Heart right ventricle (tissue), 16 donors: Measurements from ENCODE around the gene TRMT112. TPM values are rescaled to one million over a fixed set of nuclear protein-coding genes. Genes with fewer than 3 reads are reported as not detected.

Source experiments
- ATAC-seq, 8 donors: fragments of 200-7000 bp; cut with Tn5 transposase; one replicate each; pipeline ENCODE4 v1.9.1; 2020; ENCODE audit warnings: mild to moderate bottlenecking in 8 of 8, moderate library complexity in 8 of 8, moderate number of reproducible peaks in 1 of 8
- DNase-seq, 2 donors: peaks; one replicate each; pipeline ENCODE4 v3.0.0-alpha.2; 2020
- H3K27ac ChIP-seq, 10 donors: fragments of 200-600 bp; sonication (generic) in 2 of 10; one replicate each; pipeline versions ENCODE4 v1.5.0 to v1.8.0; 2020 to 2022; ENCODE audit warnings: mild to moderate bottlenecking in 3 of 10
- H3K27me3 ChIP-seq, 7 donors: fragments of 200-600 bp; one replicate each; pipeline ENCODE4 v1.8.0; 2021 to 2022; ENCODE audit warnings: mild to moderate bottlenecking in 2 of 7
- H3K36me3 ChIP-seq, 9 donors: fragments of 200-600 bp; sonication (generic) in 1 of 9; one replicate each; pipeline versions ENCODE4 v1.5.0 to v1.8.0; 2020 to 2022; ENCODE audit warnings: mild to moderate bottlenecking in 2 of 9
- H3K4me1 ChIP-seq, 9 donors: fragments of 200-600 bp; sonication (generic) in 1 of 9; one replicate each; pipeline versions ENCODE4 v1.5.0 to v1.8.0; 2020 to 2022; ENCODE audit warnings: mild to moderate bottlenecking in 4 of 9
- H3K4me3 ChIP-seq, 10 donors: fragments of 200-600 bp; sonication (generic) in 2 of 10; one replicate each; pipeline versions ENCODE4 v1.5.0 to v1.8.0; 2020 to 2022; ENCODE audit warnings: mild to moderate bottlenecking in 7 of 10, moderate library complexity in 2 of 10
- H3K9me3 ChIP-seq, 11 donors: fragments of 200-600 bp in 10 of 11; sonication (generic) in 2 of 11; one replicate each; pipeline versions ENCODE4 v1.5.0 to v1.8.0; 2013 to 2022; ENCODE audit warnings: mild to moderate bottlenecking in 2 of 11, control low read depth in 1 of 11, moderate library complexity in 1 of 11
- WGBS, 2 donors: extraction: QIAGEN DNeasy Blood & Tissue Kit; methylation state at CpG; one replicate each; pipeline ENCODE4 v1.1.7; 2013; ENCODE audit warnings: inconsistent platforms in 1 of 2; 5-methylcytosine and 5-hydroxymethylcytosine counted together
- intact Hi-C, 10 donors: fragments of 100-400 bp; cut with DNase I; formaldehyde crosslinking; loops; one replicate each; pipeline versions ENCODE4 v1.11.1 to v1.14.2; 2022
- polyA plus RNA-seq, 2 donors: library from polyadenylated mRNA; stranded (reverse); fragments of 200-250 nt; gene quantifications; one replicate each; pipeline ENCODE4 v1.2.3, GENCODE V29; 2013
- total RNA-seq, 10 donors: library from RNA; stranded (reverse); fragmentation: NEBNext Ultra II Directional in 3 of 10; extraction: Animal tissue kit (Norgen Biotek cat#: 25700) in 3 of 10; gene quantifications; one replicate each; pipeline versions ENCODE4 v1.2.1 to v1.2.4, GENCODE V29; 2021 to 2023
- TF ChIP-seq, protein P1 (sequence below), 9 donors: fragments of 200-600 bp; sonication (generic) in 2 of 9; IDR thresholded peaks; one replicate each; pipeline versions ENCODE4 v1.5.0 to v1.8.0; 2021 to 2022; ENCODE audit warnings: antibody characterized with exemption in 9 of 9, mild to moderate bottlenecking in 5 of 9, moderate library complexity in 1 of 9
- donor health status: Arrhythmogenic right ventricular cardiomyopathy.
- donor health status: ischemic (EF 13 %, LVEDD 7.1; RV severe dilation, severe dysfunction).
- donor health status: healthy with polysubstance abuse.
- donor health status: DM: no; HTN: yes; CAD: no.
- donor health status: DM: no; HTN: no; CAD: no.
- donor health status: ischemic (EF 25% LVEDD 6.9; RV normal size, moderate dysfunction).
- donor health status: ischemic (EF 25% LVEDD 5.7; RV mildly dilated, moderate dysfunction).
- donor health status: healthy.
- donor health status: DM: yes; HTN: yes; CAD: no.
- donor health status: Ischemic cardiomyopathy.
- donor health status: ischemic (EF 35%, LVEDD 5.7; RV mildly dilated, moderate dysfunction).
- donor health status: nonischemic (EF 11% LVEDD 7.7; RV severe dilation, severe dysfunction).
- donor health status: DM: yes; HTN: yes; CAD: no.
- donor health status: PGD.
- donor health status: ischemic (EF 29% LVEDD 5.4; RV normal size, mild dysfunction).
- donor health status: nonischemic (EF 23%, LVEDD 6.1; RV moderate dilation, normal function).

Gene TRMT112
- total and polyA plus RNA-seq, 12 donors, result 68.7 to 208 (median 92.2) TPM

GRCh38 chr11:64349025-64349387, 31.6 kb upstream of the TRMT112 start:
- TF ChIP-seq, protein P1, sequence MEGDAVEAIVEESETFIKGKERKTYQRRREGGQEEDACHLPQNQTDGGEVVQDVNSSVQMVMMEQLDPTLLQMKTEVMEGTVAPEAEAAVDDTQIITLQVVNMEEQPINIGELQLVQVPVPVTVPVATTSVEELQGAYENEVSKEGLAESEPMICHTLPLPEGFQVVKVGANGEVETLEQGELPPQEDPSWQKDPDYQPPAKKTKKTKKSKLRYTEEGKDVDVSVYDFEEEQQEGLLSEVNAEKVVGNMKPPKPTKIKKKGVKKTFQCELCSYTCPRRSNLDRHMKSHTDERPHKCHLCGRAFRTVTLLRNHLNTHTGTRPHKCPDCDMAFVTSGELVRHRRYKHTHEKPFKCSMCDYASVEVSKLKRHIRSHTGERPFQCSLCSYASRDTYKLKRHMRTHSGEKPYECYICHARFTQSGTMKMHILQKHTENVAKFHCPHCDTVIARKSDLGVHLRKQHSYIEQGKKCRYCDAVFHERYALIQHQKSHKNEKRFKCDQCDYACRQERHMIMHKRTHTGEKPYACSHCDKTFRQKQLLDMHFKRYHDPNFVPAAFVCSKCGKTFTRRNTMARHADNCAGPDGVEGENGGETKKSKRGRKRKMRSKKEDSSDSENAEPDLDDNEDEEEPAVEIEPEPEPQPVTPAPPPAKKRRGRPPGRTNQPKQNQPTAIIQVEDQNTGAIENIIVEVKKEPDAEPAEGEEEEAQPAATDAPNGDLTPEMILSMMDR (IDR thresholded peaks at IDR 0.05), result no peak
- no peak for ATAC-seq
- no peak overlapping the region for H3K27ac ChIP-seq
- no peak for DNase-seq
- intact Hi-C loops, result no loop called here
- peaks cover 0 to 37% (median 0%) of the 10 kb centered on the region in 9 donors for H3K36me3 ChIP-seq
- no peak overlapping the region for H3K4me3 ChIP-seq
- no peaks in the 10 kb centered on the region for H3K27me3 ChIP-seq
- 91 to 93% methylated on average over 7 of the region's 7 CpGs for WGBS, 2 donors
- peaks cover 0 to 7% (median 0%) of the 10 kb centered on the region in 9 donors for H3K4me1 ChIP-seq
- no peaks in the 10 kb centered on the region for H3K9me3 ChIP-seq

DNA sequence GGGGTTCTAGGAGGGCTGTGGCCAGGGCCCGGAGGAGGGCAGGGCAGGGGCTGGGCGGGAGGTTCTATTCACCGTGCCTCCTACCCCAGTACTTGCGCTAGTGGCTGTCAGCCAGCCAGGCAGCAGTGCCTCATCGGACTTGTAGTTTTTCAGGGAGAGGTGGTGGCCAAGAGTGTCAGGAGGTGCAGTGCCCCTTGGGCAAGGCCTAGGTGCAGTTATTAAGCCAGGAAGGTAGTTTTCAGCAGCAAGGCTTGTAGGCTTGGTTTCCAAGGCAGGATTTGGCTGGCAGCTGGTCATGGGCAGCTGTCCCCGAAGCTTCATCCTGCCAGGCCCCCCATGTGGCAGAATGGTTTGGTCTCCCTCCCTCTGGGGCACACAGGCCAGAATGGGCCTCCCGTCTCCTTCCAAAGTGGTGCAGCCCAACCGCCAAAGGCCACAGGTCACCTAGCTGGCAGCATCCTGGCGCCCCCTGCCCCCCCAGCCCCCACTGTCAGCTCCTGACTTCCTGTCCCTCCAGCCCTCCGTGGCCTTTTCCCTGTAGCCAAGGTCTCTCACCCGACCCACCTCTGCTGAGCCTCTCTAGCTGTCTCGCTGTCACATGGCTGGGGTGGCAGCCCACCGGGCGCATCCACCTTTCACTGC, 31.1 kb upstream of the TRMT112 start:
- intact Hi-C loops, result no loop called here
- Histone ChIP-seq H3K36me3 (peaks cover 0 to 37% (median 0%) of the 10 kb centered on the region in 9 donors), H3K9me3 (no peaks in the 10 kb centered on the region), H3K4me3 (no peak overlapping the region), H3K4me1 (peaks cover 0 to 8% (median 0%) of the 10 kb centered on the region in 9 donors), H3K27ac (no peak overlapping the region), H3K27me3 (no peaks in the 10 kb centered on the region)
- ATAC-seq (peak in 1 of 8 donors; percentile 71), DNase-seq (no peak)
- 69% methylated on average over 14 of the region's 14 CpGs for WGBS, 2 donors
- TF ChIP-seq, protein P1 (IDR thresholded peaks at IDR 0.05), result no peak

GRCh38 chr11:64347193-64347867, 30.0 kb upstream of the TRMT112 start:
- TF ChIP-seq, protein P1 (IDR thresholded peaks at IDR 0.05), result no peak
- H3K36me3 ChIP-seq, result peaks cover 0 to 29% (median 0%) of the 10 kb centered on the region in 9 donors
- no peaks in the 10 kb centered on the region for H3K27me3 ChIP-seq
- WGBS, 2 donors, result 87 to 90% methylated on average over 12 of the region's 12 CpGs
- DNase-seq (no peak), ATAC-seq (no peak)
- intact Hi-C loops, result no loop called here
- H3K4me3 ChIP-seq, result no peak overlapping the region
- H3K4me1 ChIP-seq, result peaks cover 0 to 20% (median 4%) of the 10 kb centered on the region in 9 donors
- H3K9me3 ChIP-seq, result no peaks in the 10 kb centered on the region
- H3K27ac ChIP-seq, result no peak overlapping the region

DNA sequence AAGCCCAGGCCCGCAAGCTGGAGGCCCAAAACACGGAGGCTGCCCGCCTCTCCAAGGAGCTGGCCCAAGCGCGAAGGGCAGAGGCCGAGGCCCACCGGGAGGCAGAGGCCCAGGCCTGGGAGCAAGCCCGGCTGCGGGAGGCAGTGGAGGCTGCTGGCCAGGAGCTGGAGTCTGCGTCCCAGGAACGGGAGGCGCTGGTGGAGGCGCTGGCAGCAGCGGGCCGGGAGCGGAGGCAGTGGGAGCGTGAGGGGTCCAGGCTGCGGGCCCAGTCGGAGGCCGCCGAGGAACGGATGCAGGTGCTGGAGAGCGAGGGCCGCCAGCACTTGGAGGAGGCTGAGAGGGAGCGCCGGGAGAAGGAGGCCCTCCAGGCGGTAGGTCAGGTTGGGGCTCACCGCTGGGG, 27.4 kb upstream of the TRMT112 start:
- H3K27me3 ChIP-seq, result peaks cover 0 to 2% (median 0%) of the 10 kb centered on the region in 7 donors
- 94 to 95% methylated on average over 25 to 28 of the region's 28 CpGs for WGBS, 2 donors
- intact Hi-C loops, result no loop called here
- H3K27ac ChIP-seq, result no peak overlapping the region
- H3K4me3 ChIP-seq, result no peak overlapping the region
- DNase-seq, result no peak
- TF ChIP-seq, protein P1 (IDR thresholded peaks at IDR 0.05), result no peak
- no peak for ATAC-seq
- peaks cover 5 to 30% (median 11%) of the 10 kb centered on the region in 9 donors for H3K4me1 ChIP-seq
- H3K9me3 ChIP-seq, result no peaks in the 10 kb centered on the region
- peaks cover 0 to 25% (median 0%) of the 10 kb centered on the region in 9 donors for H3K36me3 ChIP-seq
